ENCODE data around the gene MRPS15.

DNA sequence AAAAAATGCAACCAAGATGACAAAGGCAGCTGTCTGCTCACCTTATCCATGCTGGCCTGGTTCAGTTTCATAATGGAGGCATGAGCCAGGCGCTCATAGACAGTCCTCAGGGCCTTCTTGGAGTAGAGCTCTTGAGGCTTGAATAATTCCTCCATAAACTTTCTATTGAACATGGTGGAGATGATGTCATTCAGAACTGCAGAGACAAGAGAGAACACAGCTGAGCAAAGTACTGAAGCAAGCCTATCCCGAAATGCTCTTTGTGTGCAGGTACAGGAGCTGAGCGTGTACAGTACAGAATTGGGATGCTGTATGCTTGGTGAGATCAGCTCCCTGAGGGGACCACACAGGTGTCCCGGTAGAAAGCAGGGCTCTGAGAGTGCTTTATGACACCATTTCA, 25.5 kb downstream of the MRPS15 start:
- TF ChIP-seq POLR2AphosphoS5 (IDR thresholded peaks at IDR 0.05; ENCODE audit: low read depth, low read length) (no peak), POLR2A (IDR thresholded peaks at IDR 0.05; ENCODE audit: borderline replicate concordance, extremely low read depth, insufficient read depth, insufficient read length) (no peak)
- TF ChIP-seq, protein P1, sequence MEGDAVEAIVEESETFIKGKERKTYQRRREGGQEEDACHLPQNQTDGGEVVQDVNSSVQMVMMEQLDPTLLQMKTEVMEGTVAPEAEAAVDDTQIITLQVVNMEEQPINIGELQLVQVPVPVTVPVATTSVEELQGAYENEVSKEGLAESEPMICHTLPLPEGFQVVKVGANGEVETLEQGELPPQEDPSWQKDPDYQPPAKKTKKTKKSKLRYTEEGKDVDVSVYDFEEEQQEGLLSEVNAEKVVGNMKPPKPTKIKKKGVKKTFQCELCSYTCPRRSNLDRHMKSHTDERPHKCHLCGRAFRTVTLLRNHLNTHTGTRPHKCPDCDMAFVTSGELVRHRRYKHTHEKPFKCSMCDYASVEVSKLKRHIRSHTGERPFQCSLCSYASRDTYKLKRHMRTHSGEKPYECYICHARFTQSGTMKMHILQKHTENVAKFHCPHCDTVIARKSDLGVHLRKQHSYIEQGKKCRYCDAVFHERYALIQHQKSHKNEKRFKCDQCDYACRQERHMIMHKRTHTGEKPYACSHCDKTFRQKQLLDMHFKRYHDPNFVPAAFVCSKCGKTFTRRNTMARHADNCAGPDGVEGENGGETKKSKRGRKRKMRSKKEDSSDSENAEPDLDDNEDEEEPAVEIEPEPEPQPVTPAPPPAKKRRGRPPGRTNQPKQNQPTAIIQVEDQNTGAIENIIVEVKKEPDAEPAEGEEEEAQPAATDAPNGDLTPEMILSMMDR (IDR thresholded peaks at IDR 0.05 in 2 of 3, conservative IDR thresholded peaks at IDR 0.05 in 1 of 3; ENCODE audit: borderline replicate concordance in 1 of 3, insufficient read depth in 1 of 3, low read depth in 2 of 3, low read length in 2 of 3), result no peak

All from HCT116 (cell line).